Liver (tissue), 9 donors: Measurements from ENCODE around the gene DDN. TPM values are rescaled to one million over a fixed set of nuclear protein-coding genes. Genes with fewer than 3 reads are reported as not detected.

Experiments
- DNase-seq: peaks from one replicate; pipeline ENCODE4 v3.0.0-alpha.2; 2017; ENCODE audit warnings: low spot score
- H3K27ac ChIP-seq, 2 donors: one replicate each; pipeline ENCODE4 v1.7.0; 2013; ENCODE audit warnings: inconsistent platforms in 2 of 2, low read length in 2 of 2, control low read depth in 1 of 2, low read depth in 1 of 2, mild to moderate bottlenecking in 1 of 2
- H3K27me3 ChIP-seq, 4 donors: one replicate each; pipeline versions ENCODE4 v1.6.1 to v1.7.0; 2013; ENCODE audit warnings: low read length in 3 of 4, inconsistent platforms in 1 of 4, mild to moderate bottlenecking in 1 of 4, moderate library complexity in 1 of 4; ENCODE audit not compliant: control insufficient read depth in 4 of 4, insufficient read depth in 4 of 4
- H3K36me3 ChIP-seq, 4 donors: one replicate each; pipeline versions ENCODE4 v1.6.1 to v1.7.0; 2013; ENCODE audit warnings: low read length in 3 of 4, mild to moderate bottlenecking in 3 of 4, low read depth in 1 of 4, moderate library complexity in 1 of 4; ENCODE audit not compliant: control insufficient read depth in 4 of 4, insufficient read depth in 3 of 4
- H3K4me1 ChIP-seq, 4 donors: one replicate each; pipeline versions ENCODE4 v1.6.1 to v1.7.0; 2013; ENCODE audit warnings: low read length in 3 of 4, mild to moderate bottlenecking in 3 of 4, moderate library complexity in 1 of 4; ENCODE audit not compliant: control insufficient read depth in 4 of 4, insufficient read depth in 4 of 4
- H3K4me3 ChIP-seq, 3 donors: one replicate each; pipeline versions ENCODE4 v1.6.1 to v1.7.0; 2013; ENCODE audit warnings: low read length in 3 of 3, control low read depth in 1 of 3, low read depth in 1 of 3, mild to moderate bottlenecking in 1 of 3
- H3K9ac ChIP-seq, 2 donors: one replicate each; pipeline ENCODE4 v1.7.0; 2013; ENCODE audit warnings: low read length in 2 of 2, mild to moderate bottlenecking in 2 of 2, moderate library complexity in 2 of 2, control low read depth in 1 of 2, low read depth in 1 of 2
- H3K9me3 ChIP-seq, 4 donors: one replicate each; pipeline versions ENCODE4 v1.6.1 to v1.7.0; 2013; ENCODE audit warnings: low read length in 3 of 4; ENCODE audit not compliant: control insufficient read depth in 4 of 4
- EGR1 ChIP-seq, 2 donors: IDR thresholded peaks; 2 replicates each; pipeline ENCODE4 v1.6.1; 2016 to 2018; ENCODE audit warnings: antibody characterized with exemption in 2 of 2, low read depth in 2 of 2
- FOXA1 ChIP-seq: IDR thresholded peaks from 2 replicates; pipeline ENCODE4 v1.6.1; 2016; ENCODE audit warnings: antibody characterized with exemption
- FOXA2 ChIP-seq: IDR thresholded peaks from 2 replicates; pipeline ENCODE4 v1.6.1; 2016; ENCODE audit warnings: antibody characterized with exemption
- GABPA ChIP-seq, 2 donors: IDR thresholded peaks in 1 of 2; conservative IDR thresholded peaks in 1 of 2; 2 replicates each; pipeline ENCODE4 v1.6.1; 2016; ENCODE audit warnings: antibody characterized with exemption in 2 of 2, mild to moderate bottlenecking in 1 of 2, moderate library complexity in 1 of 2
- HNF4A ChIP-seq, 2 donors: conservative IDR thresholded peaks; 2 replicates each; pipeline ENCODE4 v1.6.1; 2016; ENCODE audit warnings: antibody characterized with exemption in 2 of 2, mild to moderate bottlenecking in 2 of 2
- HNF4G ChIP-seq: IDR thresholded peaks from 2 replicates; pipeline ENCODE4 v1.6.1; 2016; ENCODE audit warnings: antibody characterized with exemption
- JUND ChIP-seq, 2 donors: IDR thresholded peaks; 2 replicates each; pipeline ENCODE4 v1.6.1; 2016; ENCODE audit warnings: antibody characterized with exemption in 2 of 2
- NR2F2 ChIP-seq: IDR thresholded peaks from 2 replicates; pipeline ENCODE4 v1.6.1; 2016; ENCODE audit warnings: antibody characterized with exemption
- RAD21 ChIP-seq, 2 donors: IDR thresholded peaks; 2 replicates each; pipeline ENCODE4 v1.6.1; 2016; ENCODE audit warnings: antibody characterized with exemption in 2 of 2, mild to moderate bottlenecking in 2 of 2
- RXRA ChIP-seq, 2 donors: IDR thresholded peaks; 2 replicates each; pipeline ENCODE4 v1.6.1; 2017 to 2018; ENCODE audit warnings: antibody characterized with exemption in 2 of 2, mild to moderate bottlenecking in 1 of 2
- SP1 ChIP-seq: IDR thresholded peaks from 2 replicates; pipeline ENCODE4 v1.6.1; 2018; ENCODE audit warnings: antibody characterized with exemption, mild to moderate bottlenecking
- TAF1 ChIP-seq: conservative IDR thresholded peaks from 2 replicates; pipeline ENCODE4 v1.6.1; 2016; ENCODE audit warnings: antibody characterized with exemption, mild to moderate bottlenecking
- YY1 ChIP-seq: IDR thresholded peaks from 2 replicates; pipeline ENCODE4 v1.6.1; 2016; ENCODE audit warnings: antibody characterized with exemption, mild to moderate bottlenecking
- WGBS: extraction: QIAGEN DNeasy Blood & Tissue Kit; methylation state at CpG from one replicate; pipeline ENCODE4 v1.1.7; 2013; 5-methylcytosine and 5-hydroxymethylcytosine counted together
- polyA plus RNA-seq, 2 donors: library from polyadenylated mRNA; stranded (reverse) in 1 of 2; unstranded in 1 of 2; fragments of 200-250 nt in 1 of 2; fragments of >200 nt in 1 of 2; fragmentation: Nextera tagmentation in 1 of 2; extraction: Ambion mirVana in 1 of 2; gene quantifications; one replicate each; pipeline versions ENCODE4 v1.2.1 to v1.2.3, GENCODE V29; 2013 to 2015
- total RNA-seq, 2 donors: library from RNA; depleted of rRNA; stranded (reverse); fragments of >200 nt; gene quantifications; one replicate each; pipeline ENCODE4 v1.2.3, GENCODE V29; 2014
- TF ChIP-seq, protein P1 (sequence below): IDR thresholded peaks from 2 replicates; pipeline ENCODE4 v1.6.1; 2016; ENCODE audit warnings: antibody characterized with exemption
- TF ChIP-seq, protein P2 (sequence below): IDR thresholded peaks from 2 replicates; pipeline ENCODE4 v1.6.1; 2016; ENCODE audit warnings: antibody characterized with exemption, mild to moderate bottlenecking
- TF ChIP-seq, protein P3 (sequence below): IDR thresholded peaks from 2 replicates; pipeline ENCODE4 v1.6.1; 2016; ENCODE audit warnings: antibody characterized with exemption
- TF ChIP-seq, protein P4 (sequence below): IDR thresholded peaks from 2 replicates; pipeline ENCODE4 v1.6.1; 2016; ENCODE audit warnings: antibody characterized with exemption
- TF ChIP-seq, protein P5 (sequence below): fragments of 150-350 bp; IDR thresholded peaks from 2 replicates; pipeline ENCODE4 v1.5.1; 2017; ENCODE audit warnings: improper control_type of control experiment, low read depth, low read length; ENCODE audit not compliant: missing input control
- donor health status: healthy.
- donor health status: healthy.
- donor health status: healthy.
- donor health status: healthy.
- donor health status: healthy.

DDN gene
- total and polyA plus RNA-seq, 4 donors = 0.09 TPM; not detected in 3

DNA sequence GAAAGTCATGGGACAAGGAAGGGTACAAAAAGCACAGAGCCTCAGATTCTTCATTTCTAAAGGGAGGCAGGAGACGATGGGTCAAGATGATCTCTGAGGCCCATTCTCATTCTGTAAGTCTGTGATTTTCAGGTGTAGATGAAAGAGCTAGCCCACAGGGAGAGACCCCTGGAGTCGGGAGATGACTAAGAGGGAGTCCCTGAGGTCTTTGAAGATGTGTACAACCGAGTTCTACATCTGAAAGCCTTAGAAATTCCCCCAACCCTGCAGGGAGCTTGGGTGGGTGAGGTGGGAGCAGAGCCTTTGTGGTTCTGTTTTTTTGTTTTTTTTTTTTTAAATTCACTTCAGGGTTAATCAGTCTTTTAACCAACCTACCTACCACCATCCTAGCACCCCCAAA, 30.7 kb downstream of the DDN start:
- Histone ChIP-seq H3K9me3 (no peaks in the 10 kb centered on the region), H3K27me3 (peaks cover 0 to 15% (median 9%) of the 10 kb centered on the region in 4 donors), H3K27ac (no peak overlapping the region), H3K4me3 (no peak overlapping the region), H3K4me1 (peaks cover 0 to 16% (median 6%) of the 10 kb centered on the region in 4 donors), H3K9ac (no peak overlapping the region), H3K36me3 (no peaks in the 10 kb centered on the region)
- WGBS = 74% methylated on average over 3 of the region's 3 CpGs
- no peak for DNase-seq
- TF ChIP-seq JUND (IDR thresholded peaks at IDR 0.05) (no peak), NR2F2 (no peak), RAD21 (IDR thresholded peaks at IDR 0.05) (no peak), TAF1 (no peak), HNF4G (no peak), FOXA1 (no peak), GABPA (IDR thresholded peaks at IDR 0.05 in 1 of 2, conservative IDR thresholded peaks at IDR 0.05 in 1 of 2) (no peak), SP1 (no peak), YY1 (no peak), HNF4A (conservative IDR thresholded peaks at IDR 0.05) (no peak), RXRA (IDR thresholded peaks at IDR 0.05) (no peak), EGR1 (IDR thresholded peaks at IDR 0.05; ENCODE audit: low read depth in 2 of 2) (no peak), FOXA2 (no peak)
- TF ChIP-seq, protein P1, sequence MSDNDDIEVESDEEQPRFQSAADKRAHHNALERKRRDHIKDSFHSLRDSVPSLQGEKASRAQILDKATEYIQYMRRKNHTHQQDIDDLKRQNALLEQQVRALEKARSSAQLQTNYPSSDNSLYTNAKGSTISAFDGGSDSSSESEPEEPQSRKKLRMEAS = no peak
- TF ChIP-seq, protein P2, sequence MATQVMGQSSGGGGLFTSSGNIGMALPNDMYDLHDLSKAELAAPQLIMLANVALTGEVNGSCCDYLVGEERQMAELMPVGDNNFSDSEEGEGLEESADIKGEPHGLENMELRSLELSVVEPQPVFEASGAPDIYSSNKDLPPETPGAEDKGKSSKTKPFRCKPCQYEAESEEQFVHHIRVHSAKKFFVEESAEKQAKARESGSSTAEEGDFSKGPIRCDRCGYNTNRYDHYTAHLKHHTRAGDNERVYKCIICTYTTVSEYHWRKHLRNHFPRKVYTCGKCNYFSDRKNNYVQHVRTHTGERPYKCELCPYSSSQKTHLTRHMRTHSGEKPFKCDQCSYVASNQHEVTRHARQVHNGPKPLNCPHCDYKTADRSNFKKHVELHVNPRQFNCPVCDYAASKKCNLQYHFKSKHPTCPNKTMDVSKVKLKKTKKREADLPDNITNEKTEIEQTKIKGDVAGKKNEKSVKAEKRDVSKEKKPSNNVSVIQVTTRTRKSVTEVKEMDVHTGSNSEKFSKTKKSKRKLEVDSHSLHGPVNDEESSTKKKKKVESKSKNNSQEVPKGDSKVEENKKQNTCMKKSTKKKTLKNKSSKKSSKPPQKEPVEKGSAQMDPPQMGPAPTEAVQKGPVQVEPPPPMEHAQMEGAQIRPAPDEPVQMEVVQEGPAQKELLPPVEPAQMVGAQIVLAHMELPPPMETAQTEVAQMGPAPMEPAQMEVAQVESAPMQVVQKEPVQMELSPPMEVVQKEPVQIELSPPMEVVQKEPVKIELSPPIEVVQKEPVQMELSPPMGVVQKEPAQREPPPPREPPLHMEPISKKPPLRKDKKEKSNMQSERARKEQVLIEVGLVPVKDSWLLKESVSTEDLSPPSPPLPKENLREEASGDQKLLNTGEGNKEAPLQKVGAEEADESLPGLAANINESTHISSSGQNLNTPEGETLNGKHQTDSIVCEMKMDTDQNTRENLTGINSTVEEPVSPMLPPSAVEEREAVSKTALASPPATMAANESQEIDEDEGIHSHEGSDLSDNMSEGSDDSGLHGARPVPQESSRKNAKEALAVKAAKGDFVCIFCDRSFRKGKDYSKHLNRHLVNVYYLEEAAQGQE = no peak
- TF ChIP-seq, protein P3, sequence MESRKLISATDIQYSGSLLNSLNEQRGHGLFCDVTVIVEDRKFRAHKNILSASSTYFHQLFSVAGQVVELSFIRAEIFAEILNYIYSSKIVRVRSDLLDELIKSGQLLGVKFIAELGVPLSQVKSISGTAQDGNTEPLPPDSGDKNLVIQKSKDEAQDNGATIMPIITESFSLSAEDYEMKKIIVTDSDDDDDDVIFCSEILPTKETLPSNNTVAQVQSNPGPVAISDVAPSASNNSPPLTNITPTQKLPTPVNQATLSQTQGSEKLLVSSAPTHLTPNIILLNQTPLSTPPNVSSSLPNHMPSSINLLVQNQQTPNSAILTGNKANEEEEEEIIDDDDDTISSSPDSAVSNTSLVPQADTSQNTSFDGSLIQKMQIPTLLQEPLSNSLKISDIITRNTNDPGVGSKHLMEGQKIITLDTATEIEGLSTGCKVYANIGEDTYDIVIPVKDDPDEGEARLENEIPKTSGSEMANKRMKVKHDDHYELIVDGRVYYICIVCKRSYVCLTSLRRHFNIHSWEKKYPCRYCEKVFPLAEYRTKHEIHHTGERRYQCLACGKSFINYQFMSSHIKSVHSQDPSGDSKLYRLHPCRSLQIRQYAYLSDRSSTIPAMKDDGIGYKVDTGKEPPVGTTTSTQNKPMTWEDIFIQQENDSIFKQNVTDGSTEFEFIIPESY = no peak
- TF ChIP-seq, protein P4, sequence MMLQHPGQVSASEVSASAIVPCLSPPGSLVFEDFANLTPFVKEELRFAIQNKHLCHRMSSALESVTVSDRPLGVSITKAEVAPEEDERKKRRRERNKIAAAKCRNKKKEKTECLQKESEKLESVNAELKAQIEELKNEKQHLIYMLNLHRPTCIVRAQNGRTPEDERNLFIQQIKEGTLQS = no peak

DNA sequence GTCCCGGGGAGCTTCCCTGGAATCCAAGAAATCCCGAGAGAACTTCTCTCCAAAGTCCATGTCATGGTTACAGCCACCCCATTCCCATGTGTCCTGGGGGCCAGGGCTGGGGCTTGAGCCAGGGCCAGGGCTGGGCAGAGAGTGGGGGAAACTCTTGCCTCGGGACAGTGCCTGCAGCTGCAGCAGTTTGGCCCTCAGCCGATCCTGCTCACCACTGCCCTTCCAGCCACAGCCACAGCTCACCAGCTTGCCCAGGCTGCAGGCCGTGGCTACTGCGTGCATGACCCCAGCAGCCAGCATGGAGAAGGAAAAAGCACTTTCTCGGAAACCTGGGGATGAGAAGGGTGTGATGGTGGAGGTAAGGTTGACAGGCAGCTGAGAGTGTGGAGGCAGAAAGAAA, 31.2 kb downstream of the DDN start:
- no peaks in the 10 kb centered on the region for H3K9me3 ChIP-seq
- WGBS = 74% methylated on average over 7 of the region's 7 CpGs
- DNase-seq = no peak
- H3K27ac ChIP-seq = no peak overlapping the region
- peaks cover 0 to 14% (median 7%) of the 10 kb centered on the region in 4 donors for H3K27me3 ChIP-seq
- H3K4me1 ChIP-seq = peaks cover 0 to 16% (median 6%) of the 10 kb centered on the region in 4 donors
- no peak overlapping the region for H3K4me3 ChIP-seq
- H3K9ac ChIP-seq = no peak overlapping the region
- H3K36me3 ChIP-seq = no peaks in the 10 kb centered on the region
- no peak for TF ChIP-seq HNF4G
- TF ChIP-seq JUND (IDR thresholded peaks at IDR 0.05) = no peak
- no peak for TF ChIP-seq FOXA1
- TF ChIP-seq, protein P1 = no peak
- TF ChIP-seq, protein P5, sequence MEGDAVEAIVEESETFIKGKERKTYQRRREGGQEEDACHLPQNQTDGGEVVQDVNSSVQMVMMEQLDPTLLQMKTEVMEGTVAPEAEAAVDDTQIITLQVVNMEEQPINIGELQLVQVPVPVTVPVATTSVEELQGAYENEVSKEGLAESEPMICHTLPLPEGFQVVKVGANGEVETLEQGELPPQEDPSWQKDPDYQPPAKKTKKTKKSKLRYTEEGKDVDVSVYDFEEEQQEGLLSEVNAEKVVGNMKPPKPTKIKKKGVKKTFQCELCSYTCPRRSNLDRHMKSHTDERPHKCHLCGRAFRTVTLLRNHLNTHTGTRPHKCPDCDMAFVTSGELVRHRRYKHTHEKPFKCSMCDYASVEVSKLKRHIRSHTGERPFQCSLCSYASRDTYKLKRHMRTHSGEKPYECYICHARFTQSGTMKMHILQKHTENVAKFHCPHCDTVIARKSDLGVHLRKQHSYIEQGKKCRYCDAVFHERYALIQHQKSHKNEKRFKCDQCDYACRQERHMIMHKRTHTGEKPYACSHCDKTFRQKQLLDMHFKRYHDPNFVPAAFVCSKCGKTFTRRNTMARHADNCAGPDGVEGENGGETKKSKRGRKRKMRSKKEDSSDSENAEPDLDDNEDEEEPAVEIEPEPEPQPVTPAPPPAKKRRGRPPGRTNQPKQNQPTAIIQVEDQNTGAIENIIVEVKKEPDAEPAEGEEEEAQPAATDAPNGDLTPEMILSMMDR = no peak
- no peak for TF ChIP-seq EGR1 (IDR thresholded peaks at IDR 0.05; ENCODE audit: low read depth in 2 of 2)
- TF ChIP-seq, protein P2 = no peak
- no peak for TF ChIP-seq FOXA2
- no peak for TF ChIP-seq TAF1
- TF ChIP-seq RXRA (IDR thresholded peaks at IDR 0.05) = no peak
- TF ChIP-seq RAD21 (IDR thresholded peaks at IDR 0.05) = no peak
- TF ChIP-seq SP1 = no peak
- TF ChIP-seq, protein P4 = no peak
